ENCODE results near the gene YPEL2. TPM values are rescaled to one million over a fixed set of nuclear protein-coding genes. Genes with fewer than 3 reads are reported as not detected.
"Not testable (repeated sequence)": the region's sequence is repeated elsewhere in the genome, so short reads cannot be mapped to it uniquely, and the experiment has no call there.

YPEL2 gene, protein sequence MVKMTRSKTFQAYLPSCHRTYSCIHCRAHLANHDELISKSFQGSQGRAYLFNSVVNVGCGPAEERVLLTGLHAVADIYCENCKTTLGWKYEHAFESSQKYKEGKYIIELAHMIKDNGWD
- polyA plus RNA-seq (2012; ENCODE audit: missing spikeins): 2.0 TPM

DNA sequence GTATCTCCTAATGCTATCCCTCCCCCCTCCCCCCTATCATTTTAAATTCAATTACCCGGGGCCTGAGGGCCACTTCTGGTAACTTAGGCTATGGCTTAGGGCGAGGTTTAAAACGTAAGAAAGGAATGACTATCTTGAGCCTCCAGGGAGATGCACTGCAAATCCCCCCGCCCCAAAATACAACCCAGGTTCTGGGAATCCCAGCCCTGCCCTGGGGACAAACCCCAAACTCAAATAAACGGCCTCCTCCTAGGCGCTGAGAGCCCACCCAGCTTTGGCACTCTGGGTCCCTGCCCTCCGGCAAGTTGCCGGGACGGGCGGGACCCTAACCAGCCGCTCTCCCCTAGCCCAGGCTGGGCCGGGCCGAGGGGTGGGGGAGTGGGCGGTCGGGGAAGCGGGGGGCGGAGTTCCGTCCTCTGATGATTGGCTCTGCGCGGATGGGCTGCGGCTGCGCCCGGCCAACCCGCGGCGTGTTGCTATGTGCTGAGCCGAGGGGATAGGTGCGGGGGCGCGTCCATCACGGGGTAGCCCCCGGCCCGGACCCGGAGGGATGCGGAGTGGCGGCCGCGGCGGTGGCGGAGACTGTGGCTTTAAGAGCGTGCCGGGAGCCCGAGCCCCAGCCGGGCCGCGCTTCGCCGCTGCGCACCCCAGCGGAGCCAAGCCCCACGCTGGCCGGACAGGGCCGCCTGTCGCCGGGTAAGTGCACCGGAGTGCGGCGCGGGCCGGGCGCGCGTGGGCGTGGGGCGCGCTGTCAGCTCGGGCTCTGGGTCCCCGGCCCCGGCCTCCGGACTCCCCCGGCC, at the start of gene YPEL2:
YPEL2 (plus strand) TSS at position 527 of the 800 bp plus-strand sequence. CDS start 21,755 bp downstream, outside the sequence.
- TF ChIP-seq POLR2A (IDR thresholded peaks at IDR 0.05; ENCODE audit: low read depth, low read length): no peak
- no peak for TF ChIP-seq POLR2AphosphoS5 (IDR thresholded peaks at IDR 0.05; ENCODE audit: low read depth, low read length)
- no peak for TF ChIP-seq TAF1 (IDR thresholded peaks at IDR 0.05; ENCODE audit: borderline replicate concordance, low read depth, low read length)
- FAIRE-seq (peak; percentile 74), DNase-seq (ENCODE audit: insufficient read length) (peak; percentile 87)

DNA sequence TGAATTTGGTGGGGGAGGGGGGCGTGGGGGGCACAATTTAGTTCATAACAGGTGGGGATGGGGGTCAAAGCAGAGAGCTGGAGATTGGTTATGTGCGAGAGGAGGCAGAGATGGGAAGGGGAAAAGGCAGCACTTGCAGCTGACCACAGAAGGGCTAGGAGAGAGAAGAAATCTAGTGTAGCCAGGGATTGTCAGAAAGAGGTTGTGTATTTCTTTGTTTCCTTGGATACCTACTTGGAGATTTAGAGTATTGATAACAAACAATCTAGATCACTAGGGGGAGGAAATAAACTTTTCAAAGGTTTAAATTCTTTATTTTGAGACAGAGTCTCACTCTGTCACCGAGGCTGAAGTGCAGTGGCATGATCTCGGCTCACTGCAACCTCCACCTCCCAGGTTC, 47.1 kb upstream of the YPEL2 start:
- TF ChIP-seq POLR2AphosphoS5 (IDR thresholded peaks at IDR 0.05; ENCODE audit: low read depth, low read length): no peak
- FAIRE-seq (no peak), DNase-seq (ENCODE audit: insufficient read length) (no peak)

DNA sequence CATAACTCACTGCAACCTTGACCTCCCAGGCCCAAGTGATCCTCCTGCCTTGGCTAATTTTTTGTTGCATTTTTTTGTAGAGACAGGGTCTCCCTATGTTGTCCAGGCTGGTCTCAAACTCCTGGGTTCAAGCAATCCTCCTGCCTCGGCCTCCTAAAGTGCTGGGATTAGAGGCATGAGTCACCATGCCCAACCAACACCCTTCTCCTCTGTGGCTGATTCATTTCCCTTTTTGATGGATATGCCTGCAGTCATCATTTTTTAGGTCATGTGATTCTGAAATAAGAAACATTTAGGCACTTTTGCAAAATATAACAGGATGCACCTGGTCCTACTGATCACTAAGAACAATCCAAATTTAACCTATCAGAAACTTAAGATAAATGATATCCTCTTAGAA, 44.0 kb upstream of the YPEL2 start:
- no peak for TF ChIP-seq TAF1 (IDR thresholded peaks at IDR 0.05; ENCODE audit: borderline replicate concordance, low read depth, low read length)
- TF ChIP-seq POLR2A (IDR thresholded peaks at IDR 0.05; ENCODE audit: low read depth, low read length): no peak
- no peak for TF ChIP-seq POLR2AphosphoS5 (IDR thresholded peaks at IDR 0.05; ENCODE audit: low read depth, low read length)
- DNase-seq (ENCODE audit: insufficient read length): no peak
- FAIRE-seq: no peak

DNA sequence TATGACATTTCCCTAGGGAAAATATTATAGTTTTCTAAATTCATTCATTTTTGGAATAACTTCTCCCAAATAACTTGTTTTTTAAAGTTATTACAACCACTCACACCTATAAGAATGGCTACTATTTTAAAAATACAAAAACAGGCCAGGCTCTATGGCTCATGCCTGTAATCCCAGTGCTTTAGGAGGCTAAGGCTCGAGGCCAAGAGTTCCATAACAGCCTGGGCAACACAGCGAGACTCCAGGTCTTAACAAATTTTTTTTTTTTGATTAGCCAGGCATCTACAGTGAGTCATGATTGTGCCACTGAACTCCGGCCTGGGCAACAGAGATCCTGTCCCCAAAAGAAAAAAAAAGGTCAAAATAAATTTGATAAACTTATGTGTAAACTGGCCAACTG, 43.6 kb upstream of the YPEL2 start:
- DNase-seq (ENCODE audit: insufficient read length) (no peak), FAIRE-seq (no peak)
- TF ChIP-seq POLR2A (IDR thresholded peaks at IDR 0.05; ENCODE audit: low read depth, low read length) (no peak), TAF1 (IDR thresholded peaks at IDR 0.05; ENCODE audit: borderline replicate concordance, low read depth, low read length) (no peak), POLR2AphosphoS5 (IDR thresholded peaks at IDR 0.05; ENCODE audit: low read depth, low read length) (no peak)

GRCh38 chr17:59289981-59290301, 41.5 kb upstream of the YPEL2 start:
- no peak for DNase-seq (ENCODE audit: insufficient read length)

GRCh38 chr17:59290302-59290998, 41.0 kb upstream of the YPEL2 start:
- not testable (repeated sequence) for FAIRE-seq; DNase-seq (ENCODE audit: insufficient read length)

More at GRCh38 chr17:59289981-59290301, 41.5 kb upstream of the YPEL2 start:
- no peak for FAIRE-seq
- TF ChIP-seq POLR2AphosphoS5 (IDR thresholded peaks at IDR 0.05; ENCODE audit: low read depth, low read length) (no peak), TAF1 (IDR thresholded peaks at IDR 0.05; ENCODE audit: borderline replicate concordance, low read depth, low read length) (no peak), POLR2A (IDR thresholded peaks at IDR 0.05; ENCODE audit: low read depth, low read length) (no peak)

DNA sequence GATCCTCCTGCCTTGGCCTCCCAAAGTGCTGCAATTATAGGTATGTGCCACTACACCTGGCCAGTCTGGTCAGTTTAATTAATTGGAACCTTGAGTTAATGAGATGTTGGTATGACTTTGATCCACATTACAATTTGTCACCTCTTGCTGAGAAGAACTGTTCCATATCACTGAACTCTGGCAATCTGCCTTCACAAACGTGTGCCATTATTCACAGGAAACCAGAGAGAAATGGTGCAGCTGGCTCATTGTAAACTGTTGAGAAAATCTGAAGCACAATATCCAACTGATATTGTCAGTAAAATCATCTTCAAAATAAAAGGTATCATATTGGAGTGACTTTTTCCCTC, 39.3 kb upstream of the YPEL2 start:
- DNase-seq (ENCODE audit: insufficient read length) (no peak), FAIRE-seq (no peak)
- TF ChIP-seq POLR2A (IDR thresholded peaks at IDR 0.05; ENCODE audit: low read depth, low read length) (no peak), TAF1 (IDR thresholded peaks at IDR 0.05; ENCODE audit: borderline replicate concordance, low read depth, low read length) (no peak), POLR2AphosphoS5 (IDR thresholded peaks at IDR 0.05; ENCODE audit: low read depth, low read length) (no peak)

DNA sequence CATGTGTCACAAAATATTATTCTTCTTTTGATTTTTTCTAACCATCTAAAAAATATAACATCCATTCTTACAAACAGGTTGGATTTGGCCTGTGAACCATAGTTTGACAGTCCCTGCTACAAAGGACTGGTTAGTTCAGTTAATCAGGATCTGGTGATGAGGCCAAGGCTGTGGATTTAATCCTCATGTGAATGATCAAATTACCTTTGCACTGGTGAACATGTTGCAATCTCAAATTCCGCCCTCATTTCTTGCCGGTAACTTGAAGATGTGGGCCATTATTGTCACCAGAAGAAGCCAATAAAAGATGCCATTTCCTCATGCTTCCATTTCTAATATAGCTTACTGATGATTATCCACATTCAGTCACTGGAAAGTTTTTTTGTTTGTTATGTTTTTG, 35.3 kb upstream of the YPEL2 start:
- TF ChIP-seq POLR2A (IDR thresholded peaks at IDR 0.05; ENCODE audit: low read depth, low read length) (no peak), TAF1 (IDR thresholded peaks at IDR 0.05; ENCODE audit: borderline replicate concordance, low read depth, low read length) (no peak), POLR2AphosphoS5 (IDR thresholded peaks at IDR 0.05; ENCODE audit: low read depth, low read length) (no peak)
- FAIRE-seq (no peak), DNase-seq (ENCODE audit: insufficient read length) (no peak)

- DNase-seq (ENCODE audit: insufficient read length): no peak
- FAIRE-seq: no peak
Measured at GRCh38 chr17:59298521-59298920, 32.9 kb upstream of the YPEL2 start.

DNA sequence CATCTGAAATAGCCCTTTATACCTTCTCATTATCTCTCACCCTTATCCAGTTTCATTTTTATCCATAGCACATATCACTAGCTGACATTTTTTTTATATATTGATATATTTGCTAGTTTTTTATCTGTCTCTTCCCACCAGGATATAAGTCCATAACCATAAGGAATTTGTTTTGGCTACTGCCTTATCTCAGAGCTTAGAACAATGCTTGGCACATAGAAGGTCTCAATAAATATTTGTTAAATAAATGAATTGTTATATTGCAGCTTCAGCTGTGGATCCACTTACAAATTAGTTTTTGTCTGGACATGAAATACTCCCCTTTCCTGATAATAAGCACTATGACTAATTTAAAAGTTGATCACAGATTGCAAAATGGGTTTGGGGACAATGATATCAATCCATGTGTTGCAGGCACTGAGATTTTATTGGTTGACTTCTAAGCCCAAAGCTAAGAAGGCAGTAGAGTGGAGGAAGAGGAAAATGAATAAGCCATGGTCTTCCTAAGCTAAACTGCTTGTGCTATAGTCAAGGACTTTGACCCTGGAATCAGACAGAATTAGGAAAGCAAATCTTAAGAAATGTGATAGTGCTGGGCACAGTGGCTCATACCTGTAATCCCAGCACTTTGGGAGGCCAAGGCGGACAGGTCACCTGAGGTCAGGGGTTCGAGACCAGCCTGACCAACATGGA, 31.9 kb upstream of the YPEL2 start:
- no peak for DNase-seq (ENCODE audit: insufficient read length)
- TF ChIP-seq POLR2A (IDR thresholded peaks at IDR 0.05; ENCODE audit: low read depth, low read length): no peak
- no peak for TF ChIP-seq TAF1 (IDR thresholded peaks at IDR 0.05; ENCODE audit: borderline replicate concordance, low read depth, low read length)
- no peak for TF ChIP-seq POLR2AphosphoS5 (IDR thresholded peaks at IDR 0.05; ENCODE audit: low read depth, low read length)

More at GRCh38 chr17:59298521-59298920, 32.9 kb upstream of the YPEL2 start:
- TF ChIP-seq TAF1 (IDR thresholded peaks at IDR 0.05; ENCODE audit: borderline replicate concordance, low read depth, low read length): no peak

GRCh38 chr17:59300941-59301340, 30.5 kb upstream of the YPEL2 start:
- DNase-seq (ENCODE audit: insufficient read length) (no peak), FAIRE-seq (no peak)
- TF ChIP-seq POLR2AphosphoS5 (IDR thresholded peaks at IDR 0.05; ENCODE audit: low read depth, low read length) (no peak), POLR2A (IDR thresholded peaks at IDR 0.05; ENCODE audit: low read depth, low read length) (no peak), TAF1 (IDR thresholded peaks at IDR 0.05; ENCODE audit: borderline replicate concordance, low read depth, low read length) (no peak)

More for the DNA sequence above, 31.9 kb upstream of the YPEL2 start:
- FAIRE-seq: no peak

DNA sequence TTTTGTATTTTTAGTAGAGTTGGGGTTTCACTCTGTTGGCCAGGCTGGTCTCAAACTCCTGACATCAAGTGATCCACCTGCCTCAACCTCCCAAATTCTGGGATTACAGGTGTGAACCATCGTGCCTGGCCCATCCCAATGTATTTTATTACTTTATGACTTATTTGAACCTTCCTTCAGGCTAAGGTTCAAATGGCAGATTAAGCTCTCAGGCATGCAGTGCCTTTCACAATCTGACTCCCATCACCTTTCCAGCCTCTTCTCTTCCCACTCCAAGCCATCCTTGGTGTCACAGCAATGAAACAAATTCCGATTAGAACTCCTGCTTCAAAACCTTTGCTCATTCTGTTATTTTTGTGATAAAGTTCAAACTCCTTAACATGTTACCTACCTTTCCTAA, 26.6 kb upstream of the YPEL2 start:
- TF ChIP-seq TAF1 (IDR thresholded peaks at IDR 0.05; ENCODE audit: borderline replicate concordance, low read depth, low read length) (no peak), POLR2A (IDR thresholded peaks at IDR 0.05; ENCODE audit: low read depth, low read length) (no peak), POLR2AphosphoS5 (IDR thresholded peaks at IDR 0.05; ENCODE audit: low read depth, low read length) (no peak)
- FAIRE-seq (no peak), DNase-seq (ENCODE audit: insufficient read length) (no peak)

All from GM12892 (cell line).